ENCODE measurements around the gene THBS2.

Gene THBS2

DNA sequence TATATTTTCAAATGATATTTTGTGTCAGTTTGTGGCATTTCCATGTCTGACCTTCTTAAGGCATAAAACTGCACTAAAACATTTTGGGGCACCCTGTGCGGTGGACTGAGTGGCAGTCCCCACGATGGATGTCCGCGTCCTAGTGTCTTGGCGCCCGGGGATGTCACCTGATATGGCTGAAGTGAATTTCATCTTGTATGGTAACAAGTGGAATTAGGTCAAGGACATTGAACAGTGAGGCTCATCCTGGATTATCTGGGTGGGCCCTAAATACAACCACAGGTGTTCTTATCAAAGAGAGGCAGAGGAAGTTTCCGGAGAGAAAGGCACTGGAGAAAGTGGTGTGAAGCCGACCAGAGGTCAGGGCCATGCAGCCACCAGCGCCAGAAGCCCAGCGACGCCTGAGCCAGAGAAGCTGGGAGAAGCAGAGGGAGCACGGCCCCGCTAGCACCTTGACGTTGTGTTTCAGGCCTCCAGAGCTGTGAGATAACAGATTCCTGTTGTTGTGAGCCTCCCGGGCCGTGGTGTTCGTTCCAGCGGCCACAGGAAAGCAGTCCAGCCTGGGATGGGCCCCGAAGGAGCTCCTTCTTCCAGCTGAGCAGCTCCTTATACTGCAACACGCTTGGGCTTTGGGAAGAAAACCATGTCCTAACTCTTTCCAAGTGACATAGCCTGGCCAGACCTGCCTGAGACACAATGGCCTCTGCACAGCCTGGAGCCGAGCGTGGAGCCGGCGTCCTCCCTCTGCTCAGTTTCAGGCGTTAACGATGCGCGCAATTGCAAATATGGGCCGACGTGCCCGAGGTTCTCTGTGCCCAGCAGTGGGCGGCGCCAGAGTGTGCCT lies 22.5 kb downstream of the THBS2 start:
- no peak for DNase-seq (ENCODE audit: low read depth)

DNA sequence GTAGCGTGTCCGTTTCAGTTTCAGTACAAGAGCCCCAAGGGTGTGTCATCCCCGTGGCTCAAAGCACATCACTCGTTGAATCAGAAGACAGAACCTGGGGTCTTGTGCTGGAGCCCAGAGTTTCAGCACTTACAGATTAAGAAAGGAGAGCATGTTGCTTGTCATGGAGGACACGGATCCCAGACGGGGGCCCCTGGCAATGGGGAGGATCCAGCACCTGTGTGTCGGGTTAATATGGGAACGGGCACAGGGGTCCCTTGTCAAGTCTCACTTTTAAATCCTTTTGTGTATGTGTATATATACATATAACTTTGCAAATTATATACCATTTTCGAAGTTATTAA lies 23.4 kb downstream of the THBS2 start:
- no peak for DNase-seq (ENCODE audit: low read depth)

DNA sequence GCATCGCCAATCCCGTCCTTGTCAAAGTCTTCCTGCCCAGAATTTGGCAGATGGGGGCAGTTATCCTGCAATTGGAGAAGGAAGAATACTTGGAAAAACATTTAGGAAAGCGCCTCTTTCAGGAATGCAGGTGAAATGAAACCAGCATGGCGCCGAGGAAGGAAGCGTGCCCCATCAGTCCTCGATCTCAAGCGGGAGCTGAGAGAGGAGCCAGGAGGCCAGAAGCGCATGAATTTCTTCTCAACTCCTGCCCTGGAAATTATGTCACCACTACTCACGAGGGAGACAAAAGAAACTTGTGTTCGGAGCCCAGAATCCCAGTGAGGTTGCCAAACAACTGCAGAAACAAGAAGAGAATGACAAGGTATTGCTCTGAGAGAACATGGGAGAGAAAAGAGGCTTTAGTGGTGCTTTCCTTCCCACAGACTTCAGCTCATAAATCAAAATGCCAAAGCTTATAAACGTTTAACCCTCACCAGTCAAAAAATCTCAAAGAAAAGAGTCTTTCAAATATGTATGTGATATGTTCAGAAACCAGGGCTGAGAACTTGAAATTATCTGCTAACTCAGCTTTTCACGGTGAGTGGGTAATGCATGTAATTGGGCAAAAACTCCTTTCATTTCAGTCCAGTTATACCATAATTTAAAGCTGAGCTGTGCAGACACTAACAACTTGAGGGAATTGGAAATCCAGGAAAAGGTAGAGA lies 23.9 kb downstream of the THBS2 start:
- no peak for DNase-seq (ENCODE audit: low read depth)

DNA sequence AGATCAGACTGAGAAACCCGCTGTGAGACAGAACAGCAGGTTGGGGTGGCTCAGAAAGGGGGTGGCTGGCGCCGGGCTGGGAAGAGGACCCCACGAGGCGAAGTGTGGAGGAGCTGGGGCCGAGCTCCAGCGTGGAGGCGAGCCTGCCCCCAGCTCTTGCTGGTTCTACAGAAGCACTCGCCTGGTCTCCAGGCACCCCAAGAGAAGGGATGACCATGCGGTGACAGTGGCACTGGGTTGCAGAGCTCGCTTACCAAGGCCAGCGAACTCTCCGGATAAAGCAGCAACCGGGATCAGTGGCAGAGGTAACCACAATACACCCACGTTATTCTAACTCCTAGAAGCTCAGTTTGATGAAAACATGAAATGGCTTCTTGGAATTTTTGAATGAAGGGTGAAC lies 26.5 kb downstream of the THBS2 start:
- DNase-seq (ENCODE audit: low read depth): no peak

DNA sequence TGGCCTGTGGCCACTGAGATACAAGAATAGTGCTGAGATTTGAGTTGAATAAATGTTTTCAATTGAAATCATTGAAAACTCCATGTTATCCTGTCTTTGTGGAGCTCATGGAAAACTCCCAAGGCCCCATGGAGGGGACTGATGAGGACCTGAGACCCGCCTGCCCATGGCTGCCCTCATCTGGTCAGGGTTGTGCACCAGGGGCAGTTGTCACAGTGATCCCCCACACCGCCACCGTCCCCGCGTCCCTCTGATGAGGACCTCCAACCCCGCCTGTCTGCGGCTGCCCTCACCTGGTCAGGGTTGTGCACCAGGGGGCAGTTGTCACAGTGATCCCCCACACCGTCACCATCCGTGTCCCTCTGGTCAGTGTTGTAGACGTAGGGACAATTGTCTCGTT lies 27.8 kb downstream of the THBS2 start:
- DNase-seq (ENCODE audit: low read depth): no peak

DNA sequence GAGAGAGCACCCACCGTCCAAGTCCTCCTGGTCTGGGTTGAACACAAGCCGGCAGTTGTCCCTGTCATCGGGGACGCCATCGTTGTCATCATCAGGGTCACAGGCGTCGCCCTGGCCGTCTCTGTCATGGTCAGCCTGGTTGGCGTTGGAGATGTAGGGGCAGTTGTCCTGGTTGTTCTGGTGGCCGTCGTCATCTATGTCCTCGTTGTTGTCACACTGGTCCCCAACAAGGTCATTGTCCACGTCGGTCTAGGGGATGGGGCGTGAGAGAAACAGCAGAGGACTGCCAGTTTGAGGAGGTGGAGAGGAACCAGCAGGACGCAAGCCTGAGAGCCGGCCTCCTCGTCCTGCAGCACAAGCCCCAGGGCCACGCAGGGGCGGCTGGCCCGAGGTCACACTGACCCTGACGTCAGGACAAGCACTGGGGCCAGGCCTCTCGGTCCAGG lies 28.5 kb downstream of the THBS2 start:
- DNase-seq (ENCODE audit: low read depth): no peak

DNA sequence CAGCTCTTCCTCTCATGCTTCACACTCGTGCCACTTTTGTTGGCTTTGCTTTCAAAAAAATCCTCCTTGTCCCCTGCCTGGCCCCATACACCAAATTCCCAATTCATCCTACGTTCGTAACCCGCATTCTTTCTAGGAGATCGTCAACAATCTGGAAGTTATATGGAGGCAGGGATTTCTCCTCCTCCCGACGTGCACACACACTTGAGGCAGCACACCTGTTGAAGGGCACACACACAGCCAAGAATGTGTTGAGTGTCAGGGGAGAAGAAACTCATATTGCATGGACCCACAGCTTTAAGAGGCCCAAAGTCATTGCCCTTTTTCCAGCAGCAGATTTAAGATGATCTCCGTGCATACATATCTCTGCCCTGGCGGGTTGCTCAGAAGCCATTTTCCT lies 28.9 kb downstream of the THBS2 start:
- no peak for DNase-seq (ENCODE audit: low read depth)

DNA sequence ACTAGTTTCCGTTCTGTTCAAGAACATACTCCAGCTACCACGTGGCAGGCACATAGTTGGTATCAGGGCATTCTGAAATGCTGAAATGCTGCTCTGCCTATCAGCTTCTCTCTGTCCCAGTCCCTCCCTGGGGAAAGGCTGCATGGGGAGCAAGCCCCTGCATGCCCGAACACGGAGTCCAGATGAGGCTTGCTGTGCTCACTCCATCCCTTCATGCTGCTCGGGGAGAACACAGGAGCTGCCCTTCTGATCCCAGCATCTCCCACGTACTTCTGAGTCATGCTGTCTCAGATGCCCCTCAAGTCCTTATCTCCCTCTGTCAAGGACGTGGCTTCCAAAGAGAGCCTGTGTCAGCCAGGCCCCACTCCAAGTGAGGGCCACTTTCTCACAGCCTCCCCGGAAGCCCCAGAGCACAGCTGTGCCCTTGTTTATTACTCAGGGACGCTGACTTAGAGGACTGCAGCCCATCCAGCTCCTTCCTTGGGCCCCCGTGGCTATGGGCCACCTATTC lies 29.4 kb downstream of the THBS2 start:
- DNase-seq (ENCODE audit: low read depth): peak; percentile 88

DNA sequence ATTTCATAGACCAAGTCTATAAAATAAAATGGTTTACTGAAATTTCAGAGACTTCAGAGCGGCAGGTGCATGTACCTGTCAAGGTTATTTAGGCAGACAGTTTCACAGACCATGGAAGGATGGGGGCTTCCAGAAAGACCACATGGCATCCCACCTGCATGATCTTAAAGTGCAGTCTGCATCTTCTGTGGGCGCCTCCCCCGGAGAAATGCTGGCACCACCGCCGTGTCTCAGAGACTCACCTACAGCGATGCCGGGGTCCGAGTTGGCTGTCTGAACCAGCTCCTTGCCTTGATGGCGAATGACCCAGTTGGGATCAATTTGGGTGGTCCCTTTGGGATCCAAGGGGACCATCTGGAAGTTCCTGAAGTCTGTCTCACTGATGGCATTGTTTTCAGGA lies 30.6 kb downstream of the THBS2 start:
- DNase-seq (ENCODE audit: low read depth): no peak

DNA sequence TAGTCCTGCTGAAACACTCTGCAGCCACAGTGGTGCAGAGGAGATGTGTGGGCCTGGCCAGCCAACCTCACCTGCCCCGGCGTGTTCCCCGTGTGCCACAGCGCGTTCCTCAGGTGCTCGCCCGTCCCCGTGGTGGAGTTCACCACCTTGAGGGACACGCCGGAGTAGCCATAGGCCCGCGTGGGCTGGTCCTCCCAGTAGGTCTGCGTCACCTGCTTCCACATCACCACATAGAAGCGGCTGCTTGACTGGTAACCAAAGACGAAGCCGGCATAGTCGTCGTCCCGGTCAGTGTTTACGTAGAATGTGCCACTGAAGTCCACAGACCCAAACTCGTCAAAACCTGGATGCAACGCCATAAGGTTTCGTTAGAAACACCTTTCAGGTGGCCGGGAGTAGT lies 31.5 kb downstream of the THBS2 start:
- DNase-seq (ENCODE audit: low read depth): no peak

DNA sequence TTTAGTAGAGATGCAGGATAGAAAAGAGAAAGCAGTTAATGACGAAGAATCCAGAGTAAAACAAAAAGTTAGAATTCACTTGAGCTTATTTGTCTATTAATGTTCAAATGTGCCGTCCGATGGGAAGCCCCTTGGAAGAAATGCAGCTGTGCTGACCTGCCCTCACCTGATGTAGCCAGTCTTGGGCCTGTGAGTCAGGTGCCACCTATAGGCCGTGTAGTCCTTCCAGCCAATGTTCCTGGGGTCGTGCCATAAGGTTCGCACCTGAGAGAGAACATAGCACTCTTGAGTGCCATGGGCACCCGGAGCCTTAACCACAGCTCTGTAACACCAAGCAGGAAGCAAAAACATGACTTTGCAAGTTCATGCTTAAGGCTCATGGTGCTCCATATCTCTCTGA lies 32.4 kb downstream of the THBS2 start:
- DNase-seq (ENCODE audit: low read depth): no peak

DNA sequence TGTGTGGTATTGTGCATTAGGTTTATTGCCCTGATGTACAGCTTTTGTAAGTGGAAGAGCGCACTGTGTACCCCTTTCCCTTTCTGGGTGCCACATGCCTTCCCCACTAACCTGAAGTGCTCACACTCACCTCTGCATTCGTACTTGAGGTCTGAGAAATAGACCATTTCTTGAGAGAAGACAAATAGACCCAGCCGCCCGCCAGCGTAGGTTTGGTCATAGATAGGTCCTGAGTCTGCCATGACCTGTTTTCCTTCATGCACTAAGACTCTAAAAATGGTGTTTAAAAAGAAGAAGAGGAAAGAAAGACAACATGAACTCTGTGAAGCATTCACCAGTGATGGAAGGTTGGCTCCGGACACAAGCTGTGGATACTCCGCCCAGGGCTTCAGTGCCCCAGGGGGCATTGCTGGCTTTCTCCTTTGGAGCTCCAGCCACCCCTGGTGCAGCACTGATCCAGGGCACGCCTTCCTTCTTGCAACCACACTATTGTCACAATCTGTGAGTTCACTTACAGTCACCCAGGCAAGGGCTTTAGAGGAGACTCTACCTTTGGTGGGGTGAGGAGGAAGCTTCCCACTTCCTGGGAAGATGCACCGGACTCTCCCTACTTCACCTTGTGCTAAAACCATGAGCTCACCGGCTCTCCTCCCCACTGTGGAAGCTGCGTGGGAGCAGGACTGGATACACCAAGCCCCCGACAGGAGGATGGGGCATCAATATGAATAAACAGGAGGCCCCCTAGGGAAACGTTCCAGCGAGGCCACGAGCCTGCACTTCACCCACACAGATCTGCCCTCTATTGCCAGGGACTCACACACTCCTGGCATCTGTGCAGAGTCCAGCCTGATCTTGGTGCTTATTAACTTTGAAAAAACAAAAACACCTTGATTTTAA lies 33.3 kb downstream of the THBS2 start:
- no peak for DNase-seq (ENCODE audit: low read depth)

DNA sequence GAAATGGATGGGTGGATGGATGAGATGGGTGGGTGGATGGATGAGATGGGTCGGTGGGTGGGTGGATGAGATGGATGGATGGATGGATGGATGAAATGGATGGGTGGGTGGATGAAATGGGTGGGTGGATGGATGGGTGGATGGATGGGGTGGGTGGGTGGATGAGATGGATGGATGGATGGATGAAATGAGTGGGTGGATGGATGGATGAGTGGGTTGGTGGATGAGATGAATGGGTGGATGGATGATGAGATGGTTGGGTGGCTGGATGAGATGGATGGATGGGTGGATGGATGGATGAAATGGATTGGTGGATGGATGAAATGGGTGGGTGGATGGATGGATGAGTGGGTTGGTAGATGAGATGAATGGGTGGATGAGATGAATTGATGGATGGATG lies 35.7 kb downstream of the THBS2 start:
- DNase-seq (ENCODE audit: low read depth): no peak

DNA sequence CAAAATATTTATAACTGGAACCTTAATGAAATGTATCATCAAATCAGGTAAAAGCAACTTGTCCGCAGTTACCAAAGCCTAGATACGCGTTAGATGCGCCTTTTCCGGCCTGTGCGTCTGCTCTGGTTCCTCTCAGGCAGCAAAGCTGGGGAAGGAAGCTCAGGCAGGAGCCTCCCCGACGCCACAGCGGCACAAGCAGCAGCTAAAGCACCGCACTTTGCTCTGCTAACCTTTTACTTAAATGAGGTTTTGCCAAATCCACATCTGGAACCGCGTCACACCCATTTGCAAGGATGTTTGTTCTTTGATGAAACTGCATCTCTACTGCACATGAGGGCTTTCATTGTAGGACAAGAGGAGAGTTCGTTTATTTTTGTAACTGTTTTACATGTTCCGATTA lies 36.8 kb downstream of the THBS2 start:
- no peak for DNase-seq (ENCODE audit: low read depth)

DNA sequence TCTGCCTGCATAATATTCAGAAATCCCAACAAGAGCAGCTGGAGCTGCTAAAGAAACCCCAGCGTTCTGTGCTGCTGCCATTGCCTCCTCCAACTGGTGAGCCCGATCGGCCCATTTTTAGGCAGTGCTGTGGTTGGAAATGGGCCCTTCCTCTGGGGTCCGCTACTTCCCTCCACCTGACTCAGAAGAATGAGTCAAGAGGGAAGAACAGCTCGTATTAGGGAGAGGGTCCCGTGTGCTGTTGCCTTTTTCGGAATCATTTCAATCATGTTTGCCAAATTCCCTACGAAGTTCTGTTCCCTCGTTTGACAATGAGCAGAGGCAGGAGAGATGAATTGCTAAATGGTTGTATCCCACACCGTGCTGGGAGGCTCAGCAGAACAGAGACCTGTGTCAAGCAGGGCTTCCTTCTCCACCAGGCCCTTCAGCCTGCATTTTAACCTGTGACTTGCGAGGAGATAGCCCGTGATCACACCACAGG lies 38.4 kb downstream of the THBS2 start:
- DNase-seq (ENCODE audit: low read depth): no peak

DNA sequence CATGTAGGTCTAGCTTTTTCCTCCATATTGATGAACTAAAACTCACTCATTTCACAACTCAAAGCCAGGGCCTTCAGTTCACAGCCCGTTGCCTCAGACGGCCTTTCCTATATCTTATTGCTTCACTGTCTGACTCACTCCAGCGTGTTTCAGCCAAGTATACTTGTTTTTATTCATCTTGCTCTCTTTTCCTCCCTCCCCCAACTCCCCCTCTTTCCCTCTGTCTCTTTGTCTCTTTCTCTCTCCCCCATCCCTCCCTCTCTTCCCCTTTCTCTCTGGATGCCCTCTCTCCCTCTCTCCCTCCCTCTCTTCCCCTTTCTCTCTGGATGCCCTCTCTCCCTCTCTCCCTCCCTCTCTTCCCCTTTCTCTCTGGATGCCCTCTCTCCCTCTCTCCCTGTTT lies 38.9 kb downstream of the THBS2 start:
- DNase-seq (ENCODE audit: low read depth): peak; percentile 98

DNA sequence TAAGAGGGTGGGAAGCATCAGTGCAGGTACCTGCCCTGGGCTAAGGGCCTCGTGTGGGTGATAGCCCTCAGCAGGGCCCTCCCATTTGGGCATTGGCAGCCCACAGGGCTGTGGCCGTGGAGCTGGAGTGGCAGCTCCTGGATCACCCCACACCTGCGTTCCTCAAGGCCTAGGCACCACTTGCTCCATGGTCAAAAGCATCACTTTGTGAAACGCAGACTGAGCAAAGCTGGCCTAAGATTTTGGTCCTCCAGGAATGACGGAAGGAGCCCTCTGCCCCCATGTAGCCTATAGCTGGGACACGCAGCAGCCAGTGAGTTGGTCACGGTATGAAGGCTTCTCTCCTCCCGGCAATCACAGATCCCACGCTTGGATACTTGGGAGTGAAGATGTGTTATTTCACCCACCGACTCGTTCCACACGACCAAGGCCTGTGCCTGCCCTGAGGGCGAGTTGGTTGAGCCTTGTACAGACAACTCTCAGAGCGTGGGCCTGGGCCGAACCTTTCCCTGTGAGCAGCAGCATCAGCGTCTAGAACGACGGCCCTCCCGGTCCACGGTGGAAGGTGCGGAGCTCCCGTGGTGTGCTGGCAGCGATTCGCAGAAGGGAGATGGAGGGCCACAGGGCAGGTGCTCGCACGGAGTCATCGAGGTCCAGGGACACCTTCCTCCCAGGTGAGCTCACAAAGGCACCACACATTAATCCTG lies 39.7 kb downstream of the THBS2 start:
- DNase-seq (ENCODE audit: low read depth): no peak

DNA sequence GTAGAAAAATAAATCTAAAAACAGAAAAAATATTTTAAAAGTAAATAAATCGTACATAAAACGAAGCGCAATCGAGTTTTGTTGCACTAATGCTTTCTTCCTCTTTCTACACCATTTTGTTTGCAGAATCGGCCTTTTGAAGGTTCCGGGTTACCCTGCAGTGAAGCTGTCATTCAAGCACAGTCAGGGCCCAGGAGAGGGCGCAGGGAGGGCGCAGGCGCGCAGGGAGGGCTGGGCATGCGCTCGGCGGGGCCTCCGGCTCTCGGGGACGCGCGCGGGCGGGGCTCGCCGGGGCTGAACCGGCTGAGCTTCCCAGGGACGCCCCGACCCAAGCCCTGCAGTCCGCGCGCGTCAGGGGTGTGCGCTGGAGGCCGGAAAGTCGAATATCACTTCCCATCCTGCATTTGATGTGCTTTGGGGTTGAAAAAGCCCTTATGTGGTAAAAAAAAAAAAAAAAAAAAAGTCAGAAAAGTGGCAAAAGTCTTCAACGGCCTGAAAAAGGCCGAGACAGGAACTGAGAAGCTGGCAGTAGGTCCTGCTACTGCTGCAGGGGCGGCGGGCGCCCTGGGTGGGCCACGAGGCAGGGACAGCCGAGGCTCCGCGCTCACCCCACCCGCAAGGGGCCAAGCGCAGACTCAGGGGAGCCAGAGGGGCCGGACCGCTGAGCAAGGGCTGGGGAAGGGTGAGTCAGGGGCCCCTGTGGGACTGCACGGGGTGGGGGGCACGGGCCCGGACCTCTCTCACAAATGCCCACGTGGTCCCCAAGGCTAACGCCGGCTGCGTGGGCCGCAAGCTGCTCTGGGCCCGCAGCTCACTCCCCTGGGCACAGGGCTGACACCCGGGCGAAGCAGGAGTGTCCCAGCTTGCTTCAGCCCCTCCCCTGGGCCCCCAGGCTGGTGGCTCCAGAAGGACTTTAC lies 40.5 kb downstream of the THBS2 start:
- peak; percentile 93 for DNase-seq (ENCODE audit: low read depth)

DNA sequence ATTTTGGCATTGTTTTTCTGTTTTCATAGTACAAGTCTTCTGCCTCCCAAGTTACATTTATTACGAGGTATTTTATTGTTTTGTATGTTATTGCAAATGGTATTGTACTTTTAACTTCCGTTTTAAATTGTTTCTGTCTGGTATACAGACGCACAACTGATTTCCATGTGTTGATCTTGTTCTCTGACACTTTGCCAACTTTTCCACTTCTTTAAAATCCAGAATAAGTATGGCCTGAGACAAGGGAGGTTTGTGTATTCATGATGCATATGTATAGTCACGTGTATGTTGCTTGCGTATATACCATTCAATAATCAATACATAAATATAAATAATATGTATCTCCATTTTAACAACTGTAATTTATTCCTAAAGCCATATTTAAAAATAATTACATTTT lies 41.2 kb downstream of the THBS2 start:
- no peak for DNase-seq (ENCODE audit: low read depth)

DNA sequence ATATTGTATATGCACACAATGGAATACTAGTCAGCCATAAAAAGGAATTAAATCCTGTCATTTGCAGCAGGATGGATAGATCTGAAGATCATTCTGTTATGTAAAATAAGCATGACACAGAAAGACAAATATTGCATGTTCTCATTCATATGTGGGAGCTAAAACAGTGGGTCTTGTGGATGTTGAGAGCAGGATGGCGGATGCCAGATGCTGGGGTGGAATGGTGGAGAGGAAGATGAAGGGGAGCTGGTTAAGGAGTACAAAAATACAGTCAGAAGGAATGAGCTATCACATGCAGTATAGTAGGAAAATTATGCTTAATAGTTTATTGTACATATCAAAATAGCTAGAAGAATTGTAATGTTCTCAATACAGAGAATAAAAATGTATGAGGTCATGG lies 41.8 kb downstream of the THBS2 start:
- no peak for DNase-seq (ENCODE audit: low read depth)

DNA sequence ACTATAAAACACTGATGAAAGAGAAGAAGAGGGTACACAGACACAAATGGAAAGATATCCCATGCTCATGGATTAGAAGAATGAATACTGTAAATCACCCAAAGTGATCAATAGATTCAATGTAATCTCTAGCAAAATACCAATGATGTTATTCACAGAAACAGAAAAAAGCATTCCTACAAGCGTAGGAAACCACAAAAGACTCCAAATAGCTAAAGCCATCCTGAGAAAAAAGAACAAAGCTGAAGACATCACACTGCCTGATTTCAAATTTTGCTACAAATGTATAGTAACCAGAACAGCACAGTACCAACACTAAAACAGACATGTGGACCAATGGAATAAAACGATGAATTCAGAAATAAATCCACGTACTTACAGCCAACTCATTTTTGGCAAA lies 43.0 kb downstream of the THBS2 start:
- DNase-seq (ENCODE audit: low read depth): no peak
